Endothelial cell of umbilical vein (primary cell): ENCODE results near the gene OR2AG2. TPM values are rescaled to one million over a fixed set of nuclear protein-coding genes. Genes with fewer than 3 reads are reported as not detected.

Source experiments
- BruUV-seq: library from RNA; stranded (reverse); fragments of 400-500 nt; replicated peaks from 2 replicates; lab custom pipeline; 2021; lab: Mats Ljungman, UMichigan
- CTCF ChIA-PET: fragments of 300-600, 350-600 bp; sonication (Branson Sonifier 250); formaldehyde crosslinking; loops from one replicate; lab custom pipeline; 2021; ENCODE audit warnings: antibody characterized with exemption, inconsistent platforms; lab: Charles Lee
- POLR2A ChIA-PET: fragments of 300-600, 350-600 bp; sonication (Branson Sonifier 250); formaldehyde crosslinking; loops from one replicate; lab custom pipeline; 2021; ENCODE audit warnings: antibody characterized with exemption, inconsistent platforms; lab: Charles Lee
- DNase-seq: peaks from one replicate; pipeline ENCODE4 v3.0.0-alpha.2; 2011; ENCODE audit warnings: low read depth, low spot score
- FAIRE-seq: peaks from 2 replicates; lab custom pipeline; 2011; peaks lifted over from hg19 to GRCh38; lab: Jason Lieb, UNC
- H2AFZ ChIP-seq: 2 replicates; pipeline ENCODE4 v1.6.0; 2012; ENCODE audit warnings: low read depth, low read length, control low read depth, inconsistent platforms
- H3K27ac ChIP-seq: 2 replicates; pipeline ENCODE4 v1.5.1; 2011; ENCODE audit warnings: low read depth, mild to moderate bottlenecking, control low read depth, low read length, moderate library complexity; ENCODE audit not compliant: insufficient read depth
- H3K27me3 ChIP-seq, 2 experiments: 2 replicates each; pipeline versions ENCODE4 v1.6.0 to v1.6.1; 2011; ENCODE audit warnings: low read length in 2 of 2, mixed read lengths in 1 of 2; ENCODE audit not compliant: control insufficient read depth in 2 of 2, insufficient read depth in 2 of 2
- H3K36me3 ChIP-seq, 2 experiments: 2 replicates in 1 of 2; 3 replicates in 1 of 2; pipeline ENCODE4 v1.5.1; 2011; ENCODE audit warnings: low read length in 2 of 2, mild to moderate bottlenecking in 1 of 2, moderate library complexity in 1 of 2; ENCODE audit not compliant: control insufficient read depth in 2 of 2, insufficient read depth in 2 of 2; ENCODE audit errors: extremely low read depth in 1 of 2
- H3K4me1 ChIP-seq: 3 replicates; pipeline ENCODE4 v1.5.1; 2011; ENCODE audit warnings: mild to moderate bottlenecking, low read length; ENCODE audit not compliant: control insufficient read depth, insufficient read depth; ENCODE audit errors: extremely low read depth
- H3K4me2 ChIP-seq: 2 replicates; pipeline ENCODE4 v1.6.1; 2011; ENCODE audit warnings: low read length, control low read depth, mixed read lengths; ENCODE audit not compliant: insufficient read depth
- H3K4me3 ChIP-seq, 3 experiments: fragments of 200-600 bp in 1 of 3; sonication (generic), shearing (Covaris generic) in 1 of 3; replicated peaks in 1 of 3; 2 replicates each; pipeline ENCODE4 v1.5.1; 2011 to 2016; ENCODE audit warnings: control low read depth in 3 of 3, low read length in 3 of 3, mild to moderate bottlenecking in 2 of 3, inconsistent platforms in 1 of 3, low read depth in 1 of 3, moderate library complexity in 1 of 3; ENCODE audit not compliant: insufficient read depth in 1 of 3
- H3K79me2 ChIP-seq: 2 replicates; pipeline ENCODE4 v1.6.0; 2012; ENCODE audit warnings: low read length, inconsistent platforms; ENCODE audit not compliant: control insufficient read depth, insufficient read depth
- H3K9ac ChIP-seq: replicated peaks from 2 replicates; pipeline ENCODE3; 2011; ENCODE audit warnings: low read length, control low read depth; ENCODE audit not compliant: insufficient read depth; ENCODE audit errors: extremely low read depth
- H3K9me1 ChIP-seq: replicated peaks from 3 replicates; pipeline ENCODE4 v1.6.0; 2011; ENCODE audit warnings: mild to moderate bottlenecking, low read length; ENCODE audit not compliant: control insufficient read depth, insufficient read depth; ENCODE audit errors: extremely low read depth
- H3K9me3 ChIP-seq: replicated peaks from 2 replicates; pipeline ENCODE4 v1.5.1; 2012; ENCODE audit warnings: low read length, inconsistent platforms; ENCODE audit not compliant: control insufficient read depth, insufficient read depth
- H4K20me1 ChIP-seq: replicated peaks from 2 replicates; pipeline ENCODE3; 2011; ENCODE audit warnings: mild to moderate bottlenecking, low read length; ENCODE audit not compliant: control insufficient read depth, insufficient read depth; ENCODE audit errors: extremely low read depth
- FOS ChIP-seq: IDR thresholded peaks from 2 replicates; pipeline ENCODE4 v1.6.1; 2011; ENCODE audit warnings: mild to moderate bottlenecking, low read length, moderate library complexity, borderline replicate concordance; ENCODE audit not compliant: insufficient read depth
- GATA2 ChIP-seq: IDR thresholded peaks from 2 replicates; pipeline ENCODE4 v1.7.0; 2011; ENCODE audit warnings: low read depth, mild to moderate bottlenecking, moderate library complexity, mixed read lengths, low read length; ENCODE audit not compliant: insufficient read length, insufficient read depth
- JUN ChIP-seq: IDR thresholded peaks from 2 replicates; pipeline ENCODE4 v1.6.1; 2011; ENCODE audit warnings: borderline replicate concordance, low read depth; ENCODE audit not compliant: insufficient read length, insufficient read depth
- POLR2A ChIP-seq: IDR thresholded peaks from 2 replicates; pipeline ENCODE4 v1.6.1; 2012; ENCODE audit warnings: low read depth, mild to moderate bottlenecking, control low read depth, low read length
- POLR2AphosphoS5 ChIP-seq: IDR thresholded peaks from 2 replicates; pipeline ENCODE4 v1.6.1; 2012; ENCODE audit warnings: low read depth, mild to moderate bottlenecking, control low read depth, low read length, moderate library complexity; ENCODE audit not compliant: insufficient read depth
- dilution Hi-C: fragments of 300-500 bp; cut with MboI; formaldehyde crosslinking; loops from one replicate; pipeline ENCODE4 v1.15.0; 2019; ENCODE audit warnings: low sequenced_read_pairs; ENCODE audit not compliant: extremely low pct_ligation_motif_present
- intact Hi-C: fragments of 100-400 bp; cut with micrococcal nuclease; formaldehyde crosslinking; loops from one replicate; pipeline ENCODE4 v1.10.0; 2022
- polyA plus RNA-seq, 4 experiments: library from polyadenylated mRNA; depleted of rRNA in 3 of 4; stranded (reverse) in 3 of 4; unstranded in 1 of 4; fragments of >200 nt; gene quantifications; 2 replicates each; pipeline versions ENCODE4 v1.2.1 to v1.2.3, GENCODE V29; 2011 to 2012; ENCODE audit warnings: missing spikeins in 1 of 4
- total RNA-seq: library from RNA; stranded (reverse); gene quantifications from 2 replicates; pipeline ENCODE4 v1.2.3, GENCODE V29; 2021
- TF ChIP-seq, protein P1 (sequence below): IDR thresholded peaks from 2 replicates; pipeline ENCODE4 v1.6.1; 2011; ENCODE audit not compliant: insufficient read depth, insufficient read length

The OR2AG2 gene
- total and polyA plus RNA-seq, 2 donors (not counting 3 experiments of a cell fraction or from before 2014, with no cell fraction given) = 0.18 to 0.33 TPM

DNA sequence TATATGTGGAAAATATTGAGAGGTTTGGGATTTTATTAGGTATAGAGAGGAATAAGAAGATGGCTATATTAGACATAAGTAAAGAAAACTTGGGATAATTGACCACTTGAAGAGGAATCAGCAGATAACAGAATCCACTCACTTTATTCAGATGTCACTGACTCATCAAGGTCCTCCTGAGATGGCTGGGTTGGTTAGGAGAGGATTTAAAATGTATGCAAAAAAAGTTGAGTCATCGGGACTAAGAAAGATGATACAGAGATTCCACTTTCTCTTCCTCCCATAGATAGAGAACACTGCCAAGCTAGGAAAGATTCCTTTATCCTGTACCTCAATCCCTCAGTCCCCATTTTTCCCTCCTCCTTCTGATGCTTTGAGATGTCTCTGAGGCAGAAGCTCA lies 27.6 kb upstream of the OR2AG2 start, which contains the start of gene OR6A2:
TSS of gene OR6A2 (minus strand) at position 288 of the 400 bp plus-strand sequence. CDS start 3,981 bp downstream, outside the sequence.
- peaks cover under 1 to 8% of the 10 kb centered on the region in 2 experiments for H3K27me3 ChIP-seq
- no peaks in the 10 kb centered on the region for H3K79me2 ChIP-seq
- intact Hi-C loops (no loop called here), dilution Hi-C loops (no loop called here)
- H3K9me1 ChIP-seq = no peaks in the 10 kb centered on the region
- H3K4me1 ChIP-seq = no peaks in the 10 kb centered on the region
- BruUV-seq = no TSS peak
- H3K9me3 ChIP-seq = no peaks in the 10 kb centered on the region
- DNase-seq (no peak), FAIRE-seq (no peak)
- H3K4me3 ChIP-seq = no peak within 1 kb of the TSS
- H2AFZ ChIP-seq = no peak within 1 kb of the TSS
- H3K9ac ChIP-seq = no peak within 1 kb of the TSS
- ChIA-PET POLR2A (no interaction called here), CTCF (no interaction called here)
- H3K27ac ChIP-seq = no peak within 1 kb of the TSS
- no peak within 1 kb of the TSS for H3K4me2 ChIP-seq
- H4K20me1 ChIP-seq = no peaks in the 10 kb centered on the region
- H3K36me3 ChIP-seq = no peaks in the 10 kb centered on the region
- TF ChIP-seq POLR2A (no peak), JUN (no peak), POLR2AphosphoS5 (no peak), GATA2 (no peak)
- TF ChIP-seq, protein P1, sequence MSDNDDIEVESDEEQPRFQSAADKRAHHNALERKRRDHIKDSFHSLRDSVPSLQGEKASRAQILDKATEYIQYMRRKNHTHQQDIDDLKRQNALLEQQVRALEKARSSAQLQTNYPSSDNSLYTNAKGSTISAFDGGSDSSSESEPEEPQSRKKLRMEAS = no peak

DNA sequence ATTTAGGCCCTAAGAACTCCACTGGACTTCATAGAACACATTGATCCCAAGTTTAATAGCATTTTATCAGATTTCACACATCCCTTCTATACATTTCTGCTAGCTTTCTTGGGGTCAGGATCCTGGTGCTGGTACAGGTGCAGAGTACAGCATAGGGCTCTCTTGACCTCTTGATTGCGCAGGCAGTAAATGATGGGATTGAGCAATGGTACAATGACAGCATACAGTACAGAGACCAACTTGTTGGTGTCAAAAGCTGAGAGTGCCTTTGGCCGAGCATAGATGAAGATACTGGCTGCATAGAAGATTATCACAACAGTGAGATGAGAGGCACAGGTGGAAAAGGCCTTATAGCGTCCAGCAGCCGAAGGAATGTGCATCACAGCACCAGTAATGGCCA lies 22.9 kb upstream of the OR2AG2 start:
- no peaks in the 10 kb centered on the region for H3K9me1 ChIP-seq
- TF ChIP-seq POLR2AphosphoS5 = no peak
- TF ChIP-seq FOS = no peak
- H3K27ac ChIP-seq = no peak overlapping the region
- dilution Hi-C loops (no loop called here), intact Hi-C loops (no loop called here)
- H3K36me3 ChIP-seq = no peaks in the 10 kb centered on the region
- H3K27me3 ChIP-seq = peaks cover 0 to 5% of the 10 kb centered on the region in 2 experiments
- FAIRE-seq = no peak
- no peak overlapping the region for H3K9ac ChIP-seq
- CTCF ChIA-PET = interaction anchor here (1.4 kb wide), 1 partner anchor 40 kb away, joined by 3 read pairs; no protein-coding TSS in a partner anchor
- H4K20me1 ChIP-seq = no peaks in the 10 kb centered on the region
- H3K79me2 ChIP-seq = no peaks in the 10 kb centered on the region
- no TSS peak for BruUV-seq
- DNase-seq = no peak
- H2AFZ ChIP-seq = no peak overlapping the region
- H3K4me1 ChIP-seq = no peaks in the 10 kb centered on the region
- POLR2A ChIA-PET = no interaction called here
- H3K4me2 ChIP-seq = no peak overlapping the region
- no peaks in the 10 kb centered on the region for H3K9me3 ChIP-seq
- H3K4me3 ChIP-seq = no peak overlapping the region
